ENCODE measurements around the gene PYCR2.
"Not testable (repeated sequence)": the region's sequence is repeated elsewhere in the genome, so short reads cannot be mapped to it uniquely, and the experiment has no call there.

PYCR2 gene

GRCh38 chr1:225941187-225941941, 17.3 kb upstream of the PYCR2 start, which contains the start of gene LEFTY2:
Gene LEFTY2, minus strand, starts transcription at chr1:225941220. Its CDS starts 80 bp downstream, at chr1:225941140.
- DNase-seq = no peak

- no peak for DNase-seq
Observed at GRCh38 chr1:225940385-225941151, 16.5 kb upstream of the PYCR2 start.

GRCh38 chr1:225939939-225940310, 15.9 kb upstream of the PYCR2 start:
- not testable (repeated sequence) for DNase-seq

- not testable (repeated sequence) for DNase-seq
Observed at GRCh38 chr1:225939097-225939938, 15.3 kb upstream of the PYCR2 start.

GRCh38 chr1:225937048-225937968, 13.3 kb upstream of the PYCR2 start:
- DNase-seq = no peak

- DNase-seq = no peak
Observed at GRCh38 chr1:225936523-225936922, 12.5 kb upstream of the PYCR2 start.

GRCh38 chr1:225936086-225936485, 12.0 kb upstream of the PYCR2 start:
- DNase-seq = not testable (repeated sequence)

- DNase-seq = no peak
Observed at GRCh38 chr1:225934711-225935110, 10.7 kb upstream of the PYCR2 start.

GRCh38 chr1:225933072-225933471, 9.0 kb upstream of the PYCR2 start:
- no peak for DNase-seq

- no peak for DNase-seq
Observed at GRCh38 chr1:225931270-225932136, 7.5 kb upstream of the PYCR2 start.

- DNase-seq = no peak
Observed at GRCh38 chr1:225930566-225930965, 6.5 kb upstream of the PYCR2 start.

GRCh38 chr1:225929462-225929861, 5.4 kb upstream of the PYCR2 start:
- not testable (repeated sequence) for DNase-seq

GRCh38 chr1:225928186-225929175, 4.4 kb upstream of the PYCR2 start:
- DNase-seq = no peak

- DNase-seq = no peak
Observed at GRCh38 chr1:225926551-225927113, 2.6 kb upstream of the PYCR2 start.

- no peak for DNase-seq
Observed at GRCh38 chr1:225923381-225923691, 714 bp downstream of the PYCR2 start.

- DNase-seq = no peak
Observed at GRCh38 chr1:225921734-225922709, 2.0 kb downstream of the PYCR2 start.

GRCh38 chr1:225919906-225920305, 4.1 kb downstream of the PYCR2 start:
- DNase-seq = no peak

GRCh38 chr1:225918280-225918679, 5.8 kb downstream of the PYCR2 start:
- DNase-seq = no peak
